Liver (tissue), 9 donors: ENCODE data around the gene PLXND1. TPM values are rescaled to one million over a fixed set of nuclear protein-coding genes. Genes with fewer than 3 reads are reported as not detected.
A peak's percentile ranks its signal among the peaks of the same experiment; 100 is the strongest.

Source experiments
- DNase-seq: peaks from one replicate; pipeline ENCODE4 v3.0.0-alpha.2; 2017; ENCODE audit warnings: low spot score
- H3K27ac ChIP-seq, 2 donors: one replicate each; pipeline ENCODE4 v1.7.0; 2013; ENCODE audit warnings: inconsistent platforms in 2 of 2, low read length in 2 of 2, control low read depth in 1 of 2, low read depth in 1 of 2, mild to moderate bottlenecking in 1 of 2
- H3K27me3 ChIP-seq, 4 donors: one replicate each; pipeline versions ENCODE4 v1.6.1 to v1.7.0; 2013; ENCODE audit warnings: low read length in 3 of 4, inconsistent platforms in 1 of 4, mild to moderate bottlenecking in 1 of 4, moderate library complexity in 1 of 4; ENCODE audit not compliant: control insufficient read depth in 4 of 4, insufficient read depth in 4 of 4
- H3K36me3 ChIP-seq, 4 donors: one replicate each; pipeline versions ENCODE4 v1.6.1 to v1.7.0; 2013; ENCODE audit warnings: low read length in 3 of 4, mild to moderate bottlenecking in 3 of 4, low read depth in 1 of 4, moderate library complexity in 1 of 4; ENCODE audit not compliant: control insufficient read depth in 4 of 4, insufficient read depth in 3 of 4
- H3K4me1 ChIP-seq, 4 donors: one replicate each; pipeline versions ENCODE4 v1.6.1 to v1.7.0; 2013; ENCODE audit warnings: low read length in 3 of 4, mild to moderate bottlenecking in 3 of 4, moderate library complexity in 1 of 4; ENCODE audit not compliant: control insufficient read depth in 4 of 4, insufficient read depth in 4 of 4
- H3K4me3 ChIP-seq, 3 donors: one replicate each; pipeline versions ENCODE4 v1.6.1 to v1.7.0; 2013; ENCODE audit warnings: low read length in 3 of 3, control low read depth in 1 of 3, low read depth in 1 of 3, mild to moderate bottlenecking in 1 of 3
- H3K9ac ChIP-seq, 2 donors: one replicate each; pipeline ENCODE4 v1.7.0; 2013; ENCODE audit warnings: low read length in 2 of 2, mild to moderate bottlenecking in 2 of 2, moderate library complexity in 2 of 2, control low read depth in 1 of 2, low read depth in 1 of 2
- H3K9me3 ChIP-seq, 4 donors: one replicate each; pipeline versions ENCODE4 v1.6.1 to v1.7.0; 2013; ENCODE audit warnings: low read length in 3 of 4; ENCODE audit not compliant: control insufficient read depth in 4 of 4
- FOXA1 ChIP-seq: IDR thresholded peaks from 2 replicates; pipeline ENCODE4 v1.6.1; 2016; ENCODE audit warnings: antibody characterized with exemption
- FOXA2 ChIP-seq: IDR thresholded peaks from 2 replicates; pipeline ENCODE4 v1.6.1; 2016; ENCODE audit warnings: antibody characterized with exemption
- GABPA ChIP-seq, 2 donors: IDR thresholded peaks in 1 of 2; conservative IDR thresholded peaks in 1 of 2; 2 replicates each; pipeline ENCODE4 v1.6.1; 2016; ENCODE audit warnings: antibody characterized with exemption in 2 of 2, mild to moderate bottlenecking in 1 of 2, moderate library complexity in 1 of 2
- HNF4A ChIP-seq, 2 donors: conservative IDR thresholded peaks; 2 replicates each; pipeline ENCODE4 v1.6.1; 2016; ENCODE audit warnings: antibody characterized with exemption in 2 of 2, mild to moderate bottlenecking in 2 of 2
- JUND ChIP-seq, 2 donors: IDR thresholded peaks; 2 replicates each; pipeline ENCODE4 v1.6.1; 2016; ENCODE audit warnings: antibody characterized with exemption in 2 of 2
- NR2F2 ChIP-seq: IDR thresholded peaks from 2 replicates; pipeline ENCODE4 v1.6.1; 2016; ENCODE audit warnings: antibody characterized with exemption
- RAD21 ChIP-seq, 2 donors: IDR thresholded peaks; 2 replicates each; pipeline ENCODE4 v1.6.1; 2016; ENCODE audit warnings: antibody characterized with exemption in 2 of 2, mild to moderate bottlenecking in 2 of 2
- RXRA ChIP-seq, 2 donors: IDR thresholded peaks; 2 replicates each; pipeline ENCODE4 v1.6.1; 2017 to 2018; ENCODE audit warnings: antibody characterized with exemption in 2 of 2, mild to moderate bottlenecking in 1 of 2
- TAF1 ChIP-seq: conservative IDR thresholded peaks from 2 replicates; pipeline ENCODE4 v1.6.1; 2016; ENCODE audit warnings: antibody characterized with exemption, mild to moderate bottlenecking
- WGBS: extraction: QIAGEN DNeasy Blood & Tissue Kit; methylation state at CpG from one replicate; pipeline ENCODE4 v1.1.7; 2013; 5-methylcytosine and 5-hydroxymethylcytosine counted together
- polyA plus RNA-seq, 2 donors: library from polyadenylated mRNA; stranded (reverse) in 1 of 2; unstranded in 1 of 2; fragments of 200-250 nt in 1 of 2; fragments of >200 nt in 1 of 2; fragmentation: Nextera tagmentation in 1 of 2; extraction: Ambion mirVana in 1 of 2; gene quantifications; one replicate each; pipeline versions ENCODE4 v1.2.1 to v1.2.3, GENCODE V29; 2013 to 2015
- total RNA-seq, 2 donors: library from RNA; depleted of rRNA; stranded (reverse); fragments of >200 nt; gene quantifications; one replicate each; pipeline ENCODE4 v1.2.3, GENCODE V29; 2014
- TF ChIP-seq, protein P1 (sequence below): fragments of 150-350 bp; IDR thresholded peaks from 2 replicates; pipeline ENCODE4 v1.5.1; 2017; ENCODE audit warnings: improper control_type of control experiment, low read depth, low read length; ENCODE audit not compliant: missing input control
- TF ChIP-seq, protein P2 (sequence below): IDR thresholded peaks from 2 replicates; pipeline ENCODE4 v1.6.1; 2016; ENCODE audit warnings: antibody characterized with exemption
- TF ChIP-seq, protein P3 (sequence below): IDR thresholded peaks from 2 replicates; pipeline ENCODE4 v1.6.1; 2016; ENCODE audit warnings: antibody characterized with exemption
- TF ChIP-seq, protein P4 (sequence below): IDR thresholded peaks from 2 replicates; pipeline ENCODE4 v1.6.1; 2016; ENCODE audit warnings: antibody characterized with exemption
- donor health status: healthy.
- donor health status: healthy.
- donor health status: healthy.
- donor health status: healthy.
- donor health status: healthy.

PLXND1 gene
- total and polyA plus RNA-seq, 4 donors, result 10.4 to 50.2 (median 32.8) TPM

DNA sequence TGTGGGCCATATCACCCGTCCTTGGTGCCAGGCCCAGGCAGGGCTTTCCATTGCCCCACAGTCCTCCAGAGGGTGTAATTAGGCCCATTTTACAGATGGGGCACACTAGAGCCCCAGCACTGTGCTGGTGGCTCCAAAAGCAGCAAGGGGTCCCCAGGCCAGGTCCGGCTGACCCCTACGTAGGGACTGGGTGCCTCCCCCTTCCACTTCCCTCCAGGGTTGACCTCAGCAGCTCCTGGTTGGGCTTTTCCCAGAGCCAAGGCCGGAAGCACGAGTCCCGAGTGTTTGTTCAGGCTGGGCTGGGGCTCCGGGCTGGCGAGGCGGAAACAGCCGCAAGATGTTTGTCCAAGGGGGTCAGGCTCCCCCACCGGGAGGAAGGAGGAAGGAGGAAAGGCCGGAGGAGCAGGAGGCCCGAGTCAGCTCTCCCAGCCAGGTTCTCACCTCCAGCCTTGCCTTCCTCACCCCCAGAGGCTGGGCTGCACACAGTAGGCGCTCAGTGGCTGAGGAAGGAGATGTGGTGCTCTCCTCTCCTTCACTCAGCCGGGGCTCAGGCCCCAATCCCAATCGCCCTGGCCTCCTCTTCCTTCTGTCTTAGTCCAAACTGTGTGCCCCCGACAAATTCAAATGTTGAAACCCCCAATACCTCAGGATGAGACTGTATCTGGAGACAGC, 17.1 kb upstream of the PLXND1 start (continued):
- TF ChIP-seq GABPA (IDR thresholded peaks at IDR 0.05 in 1 of 2, conservative IDR thresholded peaks at IDR 0.05 in 1 of 2) (no peak), JUND (IDR thresholded peaks at IDR 0.05) (no peak), RXRA (IDR thresholded peaks at IDR 0.05) (peak; percentile 20 to 28)
- TF ChIP-seq, protein P1, sequence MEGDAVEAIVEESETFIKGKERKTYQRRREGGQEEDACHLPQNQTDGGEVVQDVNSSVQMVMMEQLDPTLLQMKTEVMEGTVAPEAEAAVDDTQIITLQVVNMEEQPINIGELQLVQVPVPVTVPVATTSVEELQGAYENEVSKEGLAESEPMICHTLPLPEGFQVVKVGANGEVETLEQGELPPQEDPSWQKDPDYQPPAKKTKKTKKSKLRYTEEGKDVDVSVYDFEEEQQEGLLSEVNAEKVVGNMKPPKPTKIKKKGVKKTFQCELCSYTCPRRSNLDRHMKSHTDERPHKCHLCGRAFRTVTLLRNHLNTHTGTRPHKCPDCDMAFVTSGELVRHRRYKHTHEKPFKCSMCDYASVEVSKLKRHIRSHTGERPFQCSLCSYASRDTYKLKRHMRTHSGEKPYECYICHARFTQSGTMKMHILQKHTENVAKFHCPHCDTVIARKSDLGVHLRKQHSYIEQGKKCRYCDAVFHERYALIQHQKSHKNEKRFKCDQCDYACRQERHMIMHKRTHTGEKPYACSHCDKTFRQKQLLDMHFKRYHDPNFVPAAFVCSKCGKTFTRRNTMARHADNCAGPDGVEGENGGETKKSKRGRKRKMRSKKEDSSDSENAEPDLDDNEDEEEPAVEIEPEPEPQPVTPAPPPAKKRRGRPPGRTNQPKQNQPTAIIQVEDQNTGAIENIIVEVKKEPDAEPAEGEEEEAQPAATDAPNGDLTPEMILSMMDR, result no peak

DNA sequence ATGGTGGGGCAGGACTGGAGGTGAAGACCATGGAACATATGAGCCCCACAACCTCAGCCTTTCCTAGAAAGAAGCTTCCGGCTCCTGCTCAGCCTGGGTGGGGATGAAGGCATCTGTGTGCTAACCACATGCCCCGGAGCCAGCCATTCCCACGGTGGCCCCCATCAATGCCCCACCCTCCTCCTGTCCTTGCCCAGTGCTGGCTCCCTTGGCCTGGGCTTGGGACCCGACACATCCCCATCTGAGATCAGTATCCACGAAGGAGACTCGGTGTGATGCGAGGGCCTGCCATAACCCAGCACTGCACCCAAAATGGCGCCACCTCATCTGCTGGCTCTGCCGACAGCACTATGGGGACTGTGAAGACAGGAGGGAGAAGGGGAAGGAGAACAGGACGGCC, 16.5 kb upstream of the PLXND1 start:
- DNase-seq, result no peak
- H3K9ac ChIP-seq, result no peak overlapping the region
- H3K4me3 ChIP-seq, result no peak overlapping the region
- H3K27me3 ChIP-seq, result no peaks in the 10 kb centered on the region
- H3K27ac ChIP-seq, result peak overlapping the region; percentile 4 to 77
- 85% methylated on average over 10 of the region's 10 CpGs for WGBS
- TF ChIP-seq FOXA1, result no peak
- no peak for TF ChIP-seq TAF1
- TF ChIP-seq, protein P2, sequence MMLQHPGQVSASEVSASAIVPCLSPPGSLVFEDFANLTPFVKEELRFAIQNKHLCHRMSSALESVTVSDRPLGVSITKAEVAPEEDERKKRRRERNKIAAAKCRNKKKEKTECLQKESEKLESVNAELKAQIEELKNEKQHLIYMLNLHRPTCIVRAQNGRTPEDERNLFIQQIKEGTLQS, result no peak
- no peak for TF ChIP-seq FOXA2
- TF ChIP-seq GABPA (IDR thresholded peaks at IDR 0.05 in 1 of 2, conservative IDR thresholded peaks at IDR 0.05 in 1 of 2), result no peak
- TF ChIP-seq RXRA (IDR thresholded peaks at IDR 0.05), result no peak
- TF ChIP-seq, protein P1, result no peak
- no peaks in the 10 kb centered on the region for H3K9me3 ChIP-seq
- peaks cover 2 to 46% (median 23%) of the 10 kb centered on the region in 4 donors for H3K4me1 ChIP-seq
- H3K36me3 ChIP-seq, result no peaks in the 10 kb centered on the region

DNA sequence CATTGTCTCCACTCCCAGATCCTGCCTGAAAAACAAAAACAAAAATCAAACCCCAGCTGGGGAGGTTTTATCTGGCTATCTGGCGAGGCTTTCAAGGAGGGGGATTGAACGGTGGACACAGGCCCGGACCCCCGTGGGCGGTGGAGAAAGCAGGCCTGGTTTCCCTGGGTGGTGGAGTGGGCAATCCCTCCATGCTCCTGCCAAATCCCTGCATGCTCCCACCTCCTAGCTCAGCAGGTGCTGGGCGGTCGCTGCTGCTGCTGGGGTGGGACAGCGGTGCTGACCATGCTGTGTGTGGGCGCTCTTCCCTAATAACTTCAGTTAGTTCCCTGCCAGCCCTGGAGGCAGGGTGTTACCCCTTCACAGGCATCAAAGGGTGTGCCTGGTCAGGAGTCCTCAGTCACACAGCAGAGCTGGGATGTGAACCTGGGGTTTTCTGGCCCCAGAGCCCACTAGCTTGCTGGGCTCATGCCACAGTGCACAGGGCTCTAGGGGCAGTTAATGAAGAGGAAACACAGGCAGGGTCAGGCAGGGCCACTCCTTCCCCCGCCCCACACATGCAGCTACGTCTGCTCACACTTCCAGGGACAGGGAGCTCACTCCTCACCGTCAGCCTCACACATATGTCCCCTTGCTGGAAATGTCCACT, 15.9 kb upstream of the PLXND1 start:
- Histone ChIP-seq H3K9ac (no peak overlapping the region), H3K27ac (peak overlapping the region; percentile 4 to 77), H3K4me1 (peaks cover 2 to 40% (median 20%) of the 10 kb centered on the region in 4 donors), H3K9me3 (no peaks in the 10 kb centered on the region), H3K36me3 (no peaks in the 10 kb centered on the region), H3K27me3 (no peaks in the 10 kb centered on the region), H3K4me3 (no peak overlapping the region)
- DNase-seq, result no peak
- 71% methylated on average over 12 of the region's 12 CpGs for WGBS
- TF ChIP-seq NR2F2 (no peak), HNF4A (conservative IDR thresholded peaks at IDR 0.05) (no peak), GABPA (IDR thresholded peaks at IDR 0.05 in 1 of 2, conservative IDR thresholded peaks at IDR 0.05 in 1 of 2) (no peak), RXRA (IDR thresholded peaks at IDR 0.05) (no peak), FOXA1 (no peak), TAF1 (no peak), RAD21 (IDR thresholded peaks at IDR 0.05) (no peak)
- TF ChIP-seq, protein P3, sequence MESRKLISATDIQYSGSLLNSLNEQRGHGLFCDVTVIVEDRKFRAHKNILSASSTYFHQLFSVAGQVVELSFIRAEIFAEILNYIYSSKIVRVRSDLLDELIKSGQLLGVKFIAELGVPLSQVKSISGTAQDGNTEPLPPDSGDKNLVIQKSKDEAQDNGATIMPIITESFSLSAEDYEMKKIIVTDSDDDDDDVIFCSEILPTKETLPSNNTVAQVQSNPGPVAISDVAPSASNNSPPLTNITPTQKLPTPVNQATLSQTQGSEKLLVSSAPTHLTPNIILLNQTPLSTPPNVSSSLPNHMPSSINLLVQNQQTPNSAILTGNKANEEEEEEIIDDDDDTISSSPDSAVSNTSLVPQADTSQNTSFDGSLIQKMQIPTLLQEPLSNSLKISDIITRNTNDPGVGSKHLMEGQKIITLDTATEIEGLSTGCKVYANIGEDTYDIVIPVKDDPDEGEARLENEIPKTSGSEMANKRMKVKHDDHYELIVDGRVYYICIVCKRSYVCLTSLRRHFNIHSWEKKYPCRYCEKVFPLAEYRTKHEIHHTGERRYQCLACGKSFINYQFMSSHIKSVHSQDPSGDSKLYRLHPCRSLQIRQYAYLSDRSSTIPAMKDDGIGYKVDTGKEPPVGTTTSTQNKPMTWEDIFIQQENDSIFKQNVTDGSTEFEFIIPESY, result no peak
- TF ChIP-seq, protein P4, sequence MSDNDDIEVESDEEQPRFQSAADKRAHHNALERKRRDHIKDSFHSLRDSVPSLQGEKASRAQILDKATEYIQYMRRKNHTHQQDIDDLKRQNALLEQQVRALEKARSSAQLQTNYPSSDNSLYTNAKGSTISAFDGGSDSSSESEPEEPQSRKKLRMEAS, result no peak
